HepG2 (cell line): ENCODE results near the gene BPIFA1. TPM values are rescaled to one million over a fixed set of nuclear protein-coding genes. Genes with fewer than 3 reads are reported as not detected.

Experiments
- ARID5B ChIP-seq: IDR thresholded peaks from 2 replicates; pipeline ENCODE4 v1.4.0; 2020; ENCODE audit warnings: mild to moderate bottlenecking, missing genetic modification reagents
- CHD2 ChIP-seq: IDR thresholded peaks from 2 replicates; pipeline ENCODE4 v1.6.1; 2011; ENCODE audit warnings: low read depth, low read length, improper control_type of control experiment
- EHMT2 ChIP-seq: fragments of 200-600 bp; sonication (generic); IDR thresholded peaks from 2 replicates; pipeline ENCODE4 v1.7.0; 2017; ENCODE audit warnings: antibody characterized with exemption, low read depth, low read length, borderline replicate concordance
- GATA4 ChIP-seq: sonication (generic); IDR thresholded peaks from 2 replicates; pipeline ENCODE4 v1.6.1; 2016; ENCODE audit warnings: antibody characterized with exemption, low read depth, borderline replicate concordance
- HDAC1 ChIP-seq: sonication (generic); formaldehyde crosslinking; IDR thresholded peaks from 2 replicates; pipeline ENCODE4 v1.5.1; 2020; ENCODE audit warnings: mild to moderate bottlenecking, missing genetic modification reagents
- HMGA1 ChIP-seq: sonication (generic); formaldehyde crosslinking; conservative IDR thresholded peaks from 2 replicates; pipeline ENCODE4 v1.4.0; 2020; ENCODE audit warnings: missing genetic modification reagents
- JUN ChIP-seq: sonication (generic); formaldehyde crosslinking; IDR thresholded peaks from 2 replicates; pipeline ENCODE4 v1.4.0; 2020; ENCODE audit warnings: mild to moderate bottlenecking, missing genetic modification reagents
- KDM3A ChIP-seq: IDR thresholded peaks from 2 replicates; pipeline ENCODE4 v1.6.1; 2018; ENCODE audit warnings: low read depth, missing compliant biosample characterization
- MAF1 ChIP-seq: sonication (generic); formaldehyde crosslinking; IDR thresholded peaks from 2 replicates; pipeline ENCODE4 v1.5.0; 2020; ENCODE audit warnings: missing genetic modification reagents, borderline replicate concordance
- NBN ChIP-seq: fragments of 450-650 bp; conservative IDR thresholded peaks from 2 replicates; pipeline ENCODE4 v1.6.1; 2017
- PAF1 ChIP-seq: IDR thresholded peaks from 2 replicates; pipeline ENCODE4 v1.6.1; 2016; ENCODE audit warnings: missing genetic modification reagents, missing compliant biosample characterization
- PLRG1 ChIP-seq: fragments of 450-650 bp; conservative IDR thresholded peaks from 2 replicates; pipeline ENCODE4 v1.6.1; 2016
- ZNF235 ChIP-seq: sonication (generic); formaldehyde crosslinking; IDR thresholded peaks from 2 replicates; pipeline ENCODE4 v1.8.1; 2023; ENCODE audit warnings: mild to moderate bottlenecking, missing genetic modification reagents, borderline replicate concordance
- ZNF326 ChIP-seq: sonication (generic); formaldehyde crosslinking; IDR thresholded peaks from 2 replicates; pipeline ENCODE4 v1.4.0; 2020; ENCODE audit warnings: missing genetic modification reagents, borderline replicate concordance
- ZNF33A ChIP-seq: sonication (generic); formaldehyde crosslinking; IDR thresholded peaks from 2 replicates; pipeline ENCODE4 v1.5.1; 2020; ENCODE audit warnings: missing genetic modification reagents, mild to moderate bottlenecking, moderate library complexity, borderline replicate concordance
- ZNF441 ChIP-seq: sonication (generic); formaldehyde crosslinking; IDR thresholded peaks from 2 replicates; pipeline ENCODE4 v1.7.0; 2021; ENCODE audit warnings: missing genetic modification reagents, borderline replicate concordance
- ZNF563 ChIP-seq: sonication (generic); formaldehyde crosslinking; IDR thresholded peaks from 2 replicates; pipeline ENCODE4 v1.8.0; 2022; ENCODE audit warnings: mild to moderate bottlenecking, moderate library complexity, missing genetic modification reagents
- ZNF646 ChIP-seq: sonication (generic); formaldehyde crosslinking; IDR thresholded peaks from 2 replicates; pipeline ENCODE4 v1.9.0; 2021; ENCODE audit warnings: mild to moderate bottlenecking, missing genetic modification reagents
- ZNF672 ChIP-seq: sonication (generic); formaldehyde crosslinking; IDR thresholded peaks from 2 replicates; pipeline ENCODE4 v1.8.1; 2022; ENCODE audit warnings: missing genetic modification reagents
- ZNF709 ChIP-seq: sonication (generic); formaldehyde crosslinking; IDR thresholded peaks from 2 replicates; pipeline ENCODE4 v1.5.0; 2020; ENCODE audit warnings: mild to moderate bottlenecking, missing genetic modification reagents
- ZNF773 ChIP-seq: sonication (generic); formaldehyde crosslinking; IDR thresholded peaks from 2 replicates; pipeline ENCODE4 v1.4.0; 2020; ENCODE audit warnings: missing genetic modification reagents, borderline replicate concordance
- polyA plus RNA-seq, 8 experiments: library from polyadenylated mRNA; depleted of rRNA in 3 of 8; stranded (reverse) in 7 of 8; unstranded in 1 of 8; fragments of >200 nt; fragmentation: Illumina TruSeq in 4 of 8; extraction: Trizol in 4 of 8; gene quantifications; 2 replicates each; pipeline versions ENCODE4 v1.2.1 to v1.2.3, GENCODE V29; 2011 to 2016; ENCODE audit warnings: low read depth in 4 of 8, missing spikeins in 1 of 8, mixed read lengths in 1 of 8; ENCODE audit not compliant: insufficient read depth in 1 of 8
- total RNA-seq, 5 experiments: library from RNA; depleted of rRNA; stranded (reverse); fragments of >200 nt; fragmentation: Illumina TruSeq; extraction: Trizol; gene quantifications; 2 replicates each; pipeline ENCODE4 v1.2.3, GENCODE V29; 2016; ENCODE audit warnings: low read depth in 1 of 5

The BPIFA1 gene
- total and polyA plus RNA-seq, 2 of the 13 experiments (the other 11 are each of a cell fraction or from before 2014, with no cell fraction given), result not detected

- no peak for TF ChIP-seq ZNF646 (CRISPR knock-in tag)
- peak; percentile 84 for TF ChIP-seq HDAC1
- no peak for TF ChIP-seq PLRG1
- no peak for TF ChIP-seq ZNF672
- TF ChIP-seq ZNF326 (CRISPR knock-in tag), result no peak
- TF ChIP-seq PAF1, result no peak
- TF ChIP-seq ZNF235 (CRISPR knock-in tag), result no peak
- TF ChIP-seq ARID5B, result peak; percentile 58; the same call in 1 of the 2 replicates
- no peak for TF ChIP-seq ZNF563 (CRISPR knock-in tag)
- TF ChIP-seq JUN (CRISPR knock-in tag), result no peak
- 0 out of 2 replicates have a peak, but pooled peaks have one; percentile 31 for TF ChIP-seq KDM3A
- TF ChIP-seq GATA4, result no peak
- TF ChIP-seq EHMT2, result no peak; the same call in 1 of the 2 replicates
- TF ChIP-seq HMGA1 (CRISPR knock-in tag), result no peak
- no peak for TF ChIP-seq CHD2
- TF ChIP-seq NBN, result no peak
- TF ChIP-seq ZNF773 (CRISPR knock-in tag), result no peak
- no peak for TF ChIP-seq MAF1
- TF ChIP-seq ZNF709, result 0 out of 2 replicates have a peak, but pooled peaks have one; percentile 14
- no peak for TF ChIP-seq ZNF33A
- TF ChIP-seq ZNF441, result no peak
Measured at GRCh38 chr20:33276303-33277113, 40.7 kb downstream of the BPIFA1 start (continued).
